AG09319 (cell line): ENCODE data around the gene MIA2.

Experiments
- DNase-seq: peaks from one replicate; pipeline ENCODE4 v3.0.0-alpha.2; 2010; ENCODE audit warnings: low read depth; ENCODE audit errors: extremely low read depth
- CTCF ChIP-seq: IDR thresholded peaks from 2 replicates; pipeline ENCODE4 v1.5.1; 2011; ENCODE audit warnings: low read depth, mild to moderate bottlenecking, inconsistent platforms, low read length, moderate library complexity

Gene MIA2

GRCh38 chr14:39264057-39264456, 30.3 kb downstream of the MIA2 start:
- DNase-seq: no peak
- no peak for TF ChIP-seq CTCF

- DNase-seq: no peak
- TF ChIP-seq CTCF: no peak
Measured at GRCh38 chr14:39264558-39264957, 30.8 kb downstream of the MIA2 start.

- DNase-seq: no peak
- no peak for TF ChIP-seq CTCF
Measured at GRCh38 chr14:39265033-39265432, 31.3 kb downstream of the MIA2 start.

DNA sequence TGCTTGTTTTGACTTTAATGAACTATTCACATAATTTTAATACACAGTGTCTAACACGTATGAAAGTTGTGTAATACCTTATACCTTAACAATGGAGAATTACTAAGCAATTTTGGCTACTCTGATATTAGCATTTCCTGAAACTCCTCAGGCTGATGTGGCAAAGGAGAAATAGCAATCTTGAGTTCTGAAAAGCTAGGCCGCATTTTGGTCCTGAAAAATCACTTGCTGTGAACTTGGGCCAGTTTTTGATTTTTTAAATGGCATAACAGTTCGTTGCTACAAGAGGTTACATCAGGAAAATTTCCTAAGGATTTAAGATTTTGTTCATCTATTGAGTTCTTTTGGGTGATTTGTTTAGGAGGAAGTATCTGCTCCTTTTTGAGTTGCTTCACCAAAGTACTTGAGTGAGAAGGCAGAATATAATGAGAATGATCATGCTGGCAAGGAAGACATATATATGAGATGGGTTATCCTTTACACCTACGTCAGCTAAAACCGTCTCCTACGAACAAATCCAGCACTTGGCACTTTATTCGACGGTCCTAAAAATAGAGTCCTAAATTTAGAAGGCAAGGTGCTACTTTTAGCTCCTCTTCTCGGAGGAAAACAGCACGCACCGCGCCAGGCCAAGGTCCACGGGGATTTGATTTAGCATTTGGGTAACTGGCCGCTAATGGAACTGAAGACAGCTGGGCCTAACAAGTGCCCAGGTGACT, 32.2 kb downstream of the MIA2 start:
- no peak for DNase-seq
- TF ChIP-seq CTCF: no peak

DNA sequence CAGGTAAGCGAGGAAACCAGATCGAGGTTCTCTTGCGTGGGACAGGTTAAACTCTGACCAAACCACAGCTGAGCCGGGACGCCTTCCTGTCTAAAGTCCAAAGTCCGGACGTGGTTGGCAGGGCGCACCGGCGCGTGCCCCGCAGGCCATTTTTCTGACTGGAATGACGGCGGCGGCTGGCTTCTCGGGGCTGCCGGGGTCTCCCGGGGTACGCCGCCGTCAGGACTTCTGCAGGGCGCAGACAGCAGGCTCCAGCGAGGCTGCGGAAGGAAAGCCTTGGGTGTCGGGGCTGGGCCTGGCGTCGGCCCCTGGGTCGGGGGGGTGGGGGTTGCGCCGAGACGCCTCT, 32.8 kb downstream of the MIA2 start:
- TF ChIP-seq CTCF: no peak

GRCh38 chr14:39266871-39267607, 33.3 kb downstream of the MIA2 start:
- DNase-seq: peak; percentile 46
- TF ChIP-seq CTCF: no peak

More for the DNA sequence above, 32.8 kb downstream of the MIA2 start:
- DNase-seq: no peak

- DNase-seq: no peak
- no peak for TF ChIP-seq CTCF
Measured at GRCh38 chr14:39267608-39268005, 33.9 kb downstream of the MIA2 start.
